Measurements from ENCODE around the gene AGT. TPM values are rescaled to one million over a fixed set of nuclear protein-coding genes. Genes with fewer than 3 reads are reported as not detected.
"Not testable (repeated sequence)": the region's sequence is repeated elsewhere in the genome, so short reads cannot be mapped to it uniquely, and the experiment has no call there.

The AGT gene
- total RNA-seq, 1 donor from 2014 or later = 54.6 TPM

DNA sequence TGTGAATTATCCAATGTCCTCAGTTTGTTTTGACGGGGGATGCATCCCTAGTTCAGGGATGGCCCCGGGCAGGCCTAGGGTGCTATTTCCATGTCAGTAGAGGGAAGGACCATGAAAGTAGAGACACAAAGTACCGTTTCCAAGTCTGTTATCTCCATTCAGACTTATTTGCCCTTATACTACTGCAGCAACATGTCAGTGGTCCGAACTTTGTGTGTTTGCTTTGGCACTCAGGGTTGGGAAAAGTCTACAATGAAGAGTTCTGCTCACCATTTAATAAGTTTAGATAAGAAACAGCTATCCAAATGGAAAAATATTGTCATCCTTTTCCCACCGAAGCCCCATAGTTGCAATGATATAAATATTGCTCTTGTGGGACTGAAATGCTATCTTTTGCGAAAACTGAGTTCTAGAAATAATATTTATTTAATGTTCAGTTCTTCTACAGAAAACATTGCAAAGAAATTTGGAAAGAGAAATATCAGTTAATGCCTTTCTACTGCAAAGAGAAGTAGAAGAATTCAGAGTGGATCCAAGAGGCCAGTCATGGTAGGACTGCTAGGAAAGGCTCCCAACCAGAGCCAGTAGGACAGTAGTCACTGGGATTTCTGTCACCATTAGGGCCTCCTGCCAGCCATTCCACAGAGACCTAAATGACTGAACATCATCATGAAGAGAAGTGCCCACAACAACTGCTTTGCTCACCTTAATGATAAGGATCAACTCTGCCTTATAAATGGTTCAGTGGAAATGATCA lies 11.5 kb upstream of the AGT start:
- DNase-seq = no peak
- H3K9me3 ChIP-seq (replicated peaks) = no peaks in the 10 kb centered on the region
- peak overlapping the region; percentile 67 for H3K27ac ChIP-seq (replicated peaks)
- peaks cover 36% of the 10 kb centered on the region for H3K4me1 ChIP-seq
- intact Hi-C loops (cut with micrococcal nuclease) = no loop called here
- TF ChIP-seq, protein P1, sequence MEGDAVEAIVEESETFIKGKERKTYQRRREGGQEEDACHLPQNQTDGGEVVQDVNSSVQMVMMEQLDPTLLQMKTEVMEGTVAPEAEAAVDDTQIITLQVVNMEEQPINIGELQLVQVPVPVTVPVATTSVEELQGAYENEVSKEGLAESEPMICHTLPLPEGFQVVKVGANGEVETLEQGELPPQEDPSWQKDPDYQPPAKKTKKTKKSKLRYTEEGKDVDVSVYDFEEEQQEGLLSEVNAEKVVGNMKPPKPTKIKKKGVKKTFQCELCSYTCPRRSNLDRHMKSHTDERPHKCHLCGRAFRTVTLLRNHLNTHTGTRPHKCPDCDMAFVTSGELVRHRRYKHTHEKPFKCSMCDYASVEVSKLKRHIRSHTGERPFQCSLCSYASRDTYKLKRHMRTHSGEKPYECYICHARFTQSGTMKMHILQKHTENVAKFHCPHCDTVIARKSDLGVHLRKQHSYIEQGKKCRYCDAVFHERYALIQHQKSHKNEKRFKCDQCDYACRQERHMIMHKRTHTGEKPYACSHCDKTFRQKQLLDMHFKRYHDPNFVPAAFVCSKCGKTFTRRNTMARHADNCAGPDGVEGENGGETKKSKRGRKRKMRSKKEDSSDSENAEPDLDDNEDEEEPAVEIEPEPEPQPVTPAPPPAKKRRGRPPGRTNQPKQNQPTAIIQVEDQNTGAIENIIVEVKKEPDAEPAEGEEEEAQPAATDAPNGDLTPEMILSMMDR (IDR thresholded peaks at IDR 0.05; ENCODE audit: borderline replicate concordance) = no peak
- no peak overlapping the region for H3K4me3 ChIP-seq
- no peaks in the 10 kb centered on the region for H3K27me3 ChIP-seq (ENCODE audit: low read depth)
- no peaks in the 10 kb centered on the region for H3K36me3 ChIP-seq

DNA sequence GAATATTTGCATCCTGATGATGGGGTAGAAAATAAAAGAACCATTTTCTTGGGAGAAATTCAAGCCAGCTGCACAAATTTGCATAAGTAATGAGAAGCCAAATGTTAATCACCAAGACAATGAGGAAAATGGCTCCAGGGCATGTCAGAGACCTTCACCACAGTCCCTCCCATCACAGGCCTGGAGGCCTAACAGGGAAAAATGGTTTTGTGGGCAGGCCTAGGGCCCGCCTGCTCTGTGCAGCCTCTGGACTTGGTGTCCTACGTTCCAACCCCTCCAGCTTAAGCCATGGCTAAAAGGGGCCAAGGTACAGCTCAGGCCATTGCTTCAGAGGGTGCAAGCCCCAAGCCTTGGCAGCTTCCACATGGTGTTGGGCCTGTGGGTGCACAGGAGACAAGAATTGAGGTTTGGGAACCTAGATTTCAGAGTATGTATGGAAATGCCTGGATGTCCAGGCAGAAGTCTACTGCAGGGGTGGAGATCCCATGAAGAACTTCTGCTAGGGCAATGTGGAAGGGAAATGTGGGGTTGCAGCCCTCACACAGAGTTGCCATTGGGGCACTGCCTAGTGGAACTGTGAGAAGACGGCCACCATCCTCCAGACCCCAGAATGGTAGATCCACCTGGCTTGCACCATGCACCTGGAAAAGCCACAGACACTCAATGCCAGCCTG lies 8.1 kb upstream of the AGT start:
- H3K4me1 ChIP-seq = peaks cover 15% of the 10 kb centered on the region
- H3K36me3 ChIP-seq; H3K27me3 ChIP-seq (ENCODE audit: low read depth); DNase-seq; H3K27ac ChIP-seq (replicated peaks); H3K4me3 ChIP-seq; intact Hi-C loops (cut with micrococcal nuclease); H3K9me3 ChIP-seq (replicated peaks): not testable (repeated sequence)

DNA sequence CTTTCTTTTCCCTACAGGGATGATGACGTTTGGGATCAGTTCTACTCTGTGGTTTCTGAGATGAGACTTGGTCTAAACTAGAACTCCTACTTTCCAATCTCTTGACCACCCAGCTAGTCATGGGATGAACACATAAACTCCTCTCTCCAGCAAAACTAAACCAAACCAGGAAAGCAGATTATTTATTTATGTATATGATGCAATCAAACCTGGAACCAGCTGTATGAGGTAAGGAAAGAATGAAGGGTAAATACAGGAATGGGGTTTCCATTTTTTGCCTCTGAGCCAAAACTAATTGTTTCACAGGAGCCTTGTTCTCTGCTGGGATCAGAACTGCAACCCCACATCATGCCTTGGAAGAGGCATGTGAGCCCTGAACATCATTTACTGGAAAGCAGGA lies 3.3 kb upstream of the AGT start:
- intact Hi-C loops (cut with micrococcal nuclease) = no loop called here
- TF ChIP-seq, protein P1 (IDR thresholded peaks at IDR 0.05; ENCODE audit: borderline replicate concordance) = no peak
- no peaks in the 10 kb centered on the region for H3K9me3 ChIP-seq (replicated peaks)
- no peak overlapping the region for H3K4me3 ChIP-seq
- no peaks in the 10 kb centered on the region for H3K36me3 ChIP-seq
- no peak overlapping the region for H3K27ac ChIP-seq (replicated peaks)
- DNase-seq = no peak
- H3K4me1 ChIP-seq = peaks cover 30% of the 10 kb centered on the region
- H3K27me3 ChIP-seq (ENCODE audit: low read depth) = no peaks in the 10 kb centered on the region

DNA sequence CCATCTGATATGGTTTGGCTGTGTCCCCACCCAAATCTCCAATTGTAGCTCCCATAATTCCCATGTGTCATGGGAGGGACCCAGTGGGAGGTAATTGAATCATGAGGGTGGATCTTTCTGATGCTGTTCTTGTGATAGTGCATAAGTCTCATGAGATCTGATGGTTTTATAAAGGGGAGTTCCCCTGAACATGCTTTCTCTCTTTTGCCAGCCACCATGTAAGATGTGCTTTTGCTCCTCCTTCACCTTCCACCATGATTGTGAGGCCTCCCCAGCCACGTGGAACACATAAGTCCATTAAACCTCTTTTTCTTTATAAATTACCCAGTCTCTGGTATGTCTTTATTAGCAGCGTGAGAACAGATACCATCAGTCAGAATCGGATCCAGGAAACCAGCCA lies 2.5 kb upstream of the AGT start:
- H3K9me3 ChIP-seq (replicated peaks); intact Hi-C loops (cut with micrococcal nuclease); H3K27ac ChIP-seq (replicated peaks); H3K27me3 ChIP-seq (ENCODE audit: low read depth); DNase-seq; H3K36me3 ChIP-seq; H3K4me3 ChIP-seq: not testable (repeated sequence)
- peaks cover 38% of the 10 kb centered on the region for H3K4me1 ChIP-seq

DNA sequence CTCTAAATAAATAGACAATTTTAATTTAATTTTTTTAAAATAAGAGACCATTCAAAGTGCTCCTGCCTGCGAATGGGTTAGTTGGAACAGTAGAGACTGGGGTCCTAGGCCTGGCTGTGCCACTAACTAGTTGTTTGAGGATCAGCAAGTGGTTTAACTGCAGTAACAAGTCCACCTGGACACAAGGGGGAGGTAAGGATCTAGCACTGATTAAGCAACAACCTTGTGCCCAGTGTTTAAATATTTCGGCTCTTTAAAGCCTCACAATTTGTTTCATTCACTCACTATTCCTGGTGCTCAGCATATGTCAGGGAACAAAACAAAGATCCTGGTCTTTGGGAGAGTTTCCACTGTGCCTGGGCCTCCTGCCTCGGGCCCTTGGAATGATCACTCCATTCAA lies 1.6 kb upstream of the AGT start:
- TF ChIP-seq, protein P1 (IDR thresholded peaks at IDR 0.05; ENCODE audit: borderline replicate concordance) = no peak
- no peaks in the 10 kb centered on the region for H3K36me3 ChIP-seq
- intact Hi-C loops (cut with micrococcal nuclease) = no loop called here
- H3K4me1 ChIP-seq = peaks cover 42% of the 10 kb centered on the region
- H3K27me3 ChIP-seq (ENCODE audit: low read depth) = no peaks in the 10 kb centered on the region
- no peak overlapping the region for H3K4me3 ChIP-seq
- DNase-seq = no peak
- H3K9me3 ChIP-seq (replicated peaks) = no peaks in the 10 kb centered on the region
- peak overlapping the region; percentile 87 for H3K27ac ChIP-seq (replicated peaks)

DNA sequence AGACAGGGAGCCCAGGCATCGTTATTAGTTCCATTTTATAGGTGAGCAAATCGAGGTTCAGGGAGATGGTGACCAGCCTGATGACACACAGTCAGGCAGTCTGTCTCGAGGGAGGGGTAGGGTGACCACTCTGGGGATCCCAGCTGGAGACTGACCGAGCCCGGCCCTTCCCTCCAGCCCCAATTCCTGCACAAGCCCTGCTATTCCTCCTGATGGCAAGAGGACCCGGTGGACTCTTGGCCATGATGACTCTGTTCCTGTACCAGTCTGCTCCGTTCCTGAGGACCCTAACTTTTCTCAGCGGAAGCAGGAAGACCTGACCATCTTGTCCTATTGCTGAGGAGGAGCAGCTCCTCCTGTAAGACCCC lies 391 bp downstream of the AGT start:
- TF ChIP-seq, protein P1 (IDR thresholded peaks at IDR 0.05; ENCODE audit: borderline replicate concordance) = no peak
- no peaks in the 10 kb centered on the region for H3K9me3 ChIP-seq (replicated peaks)
- intact Hi-C loops (cut with micrococcal nuclease) = no loop called here
- H3K27ac ChIP-seq (replicated peaks) = peak overlapping the region; percentile 87
- no peaks in the 10 kb centered on the region for H3K27me3 ChIP-seq (ENCODE audit: low read depth)
- peaks cover 4% of the 10 kb centered on the region for H3K36me3 ChIP-seq
- H3K4me1 ChIP-seq = peaks cover 54% of the 10 kb centered on the region
- no peak for DNase-seq
- H3K4me3 ChIP-seq = peak overlapping the region; percentile 68
